Measurements from ENCODE around the gene ZNF697. TPM values are rescaled to one million over a fixed set of nuclear protein-coding genes. Genes with fewer than 3 reads are reported as not detected.

ZNF697 gene
- total RNA-seq, 1 experiment from 2014 or later, result 4.1 TPM

GRCh38 chr1:119631433-119632102, 16.5 kb downstream of the ZNF697 start:
- intact Hi-C loops (cut with micrococcal nuclease; ENCODE audit: unreplicated experiment), result no loop called here
- H3K4me3 ChIP-seq, result no peak overlapping the region
- CTCF ChIA-PET, result no interaction called here
- no peaks in the 10 kb centered on the region for H3K27me3 ChIP-seq (ENCODE audit: insufficient read depth, low read depth)
- no peak for DNase-seq
- H3K4me2 ChIP-seq, result no peak overlapping the region
- H2AFZ ChIP-seq, result no peak overlapping the region
- POLR2A ChIA-PET (ENCODE audit: unreplicated experiment), result no interaction called here
- H3K9me2 ChIP-seq (ENCODE audit: insufficient read depth), result no peaks in the 10 kb centered on the region
- H3K36me3 ChIP-seq (ENCODE audit: low read depth), result no peaks in the 10 kb centered on the region
- H3K79me2 ChIP-seq (ENCODE audit: low read depth), result no peaks in the 10 kb centered on the region
- H3K27ac ChIP-seq, result no peak overlapping the region
- no peaks in the 10 kb centered on the region for H3F3A ChIP-seq (ENCODE audit: insufficient read depth, low read depth)
- H3K4me1 ChIP-seq (replicated peaks; ENCODE audit: insufficient read depth), result no peaks in the 10 kb centered on the region
- no peaks in the 10 kb centered on the region for H4K20me1 ChIP-seq (ENCODE audit: insufficient read depth)
- BruUV-seq (replicated peaks), result no TSS peak
- no peaks in the 10 kb centered on the region for H3K9me3 ChIP-seq (ENCODE audit: insufficient read depth, low read depth)
- TF ChIP-seq, protein P1, sequence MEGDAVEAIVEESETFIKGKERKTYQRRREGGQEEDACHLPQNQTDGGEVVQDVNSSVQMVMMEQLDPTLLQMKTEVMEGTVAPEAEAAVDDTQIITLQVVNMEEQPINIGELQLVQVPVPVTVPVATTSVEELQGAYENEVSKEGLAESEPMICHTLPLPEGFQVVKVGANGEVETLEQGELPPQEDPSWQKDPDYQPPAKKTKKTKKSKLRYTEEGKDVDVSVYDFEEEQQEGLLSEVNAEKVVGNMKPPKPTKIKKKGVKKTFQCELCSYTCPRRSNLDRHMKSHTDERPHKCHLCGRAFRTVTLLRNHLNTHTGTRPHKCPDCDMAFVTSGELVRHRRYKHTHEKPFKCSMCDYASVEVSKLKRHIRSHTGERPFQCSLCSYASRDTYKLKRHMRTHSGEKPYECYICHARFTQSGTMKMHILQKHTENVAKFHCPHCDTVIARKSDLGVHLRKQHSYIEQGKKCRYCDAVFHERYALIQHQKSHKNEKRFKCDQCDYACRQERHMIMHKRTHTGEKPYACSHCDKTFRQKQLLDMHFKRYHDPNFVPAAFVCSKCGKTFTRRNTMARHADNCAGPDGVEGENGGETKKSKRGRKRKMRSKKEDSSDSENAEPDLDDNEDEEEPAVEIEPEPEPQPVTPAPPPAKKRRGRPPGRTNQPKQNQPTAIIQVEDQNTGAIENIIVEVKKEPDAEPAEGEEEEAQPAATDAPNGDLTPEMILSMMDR (conservative IDR thresholded peaks at IDR 0.05), result no peak
- TF ChIP-seq EZH2 (IDR thresholded peaks at IDR 0.05; ENCODE audit: low read depth), result no peak

GRCh38 chr1:119631086-119631432, 17.0 kb downstream of the ZNF697 start:
- H3K79me2 ChIP-seq (ENCODE audit: low read depth), result no peaks in the 10 kb centered on the region

DNA sequence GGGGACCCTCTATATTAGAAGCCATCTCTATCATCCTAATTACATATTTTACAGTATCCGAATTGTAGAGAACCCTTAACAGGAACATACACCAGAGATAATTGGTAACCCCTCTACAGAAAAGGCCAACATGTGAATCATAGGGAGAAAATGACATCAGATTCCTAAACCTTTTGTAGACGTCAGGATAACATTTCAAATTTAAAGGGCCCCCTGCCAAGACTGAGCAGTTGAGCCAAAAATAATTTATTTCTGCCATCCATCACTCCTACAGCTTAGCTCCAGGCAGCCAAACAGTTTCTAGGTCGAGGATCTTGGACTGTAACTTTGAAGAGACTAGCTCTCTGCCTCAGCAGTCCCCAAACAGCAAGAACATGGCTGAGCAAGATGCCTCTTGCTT, 21.2 kb downstream of the ZNF697 start:
- POLR2A ChIA-PET (ENCODE audit: unreplicated experiment), result no interaction called here
- Histone ChIP-seq H3K79me2 (ENCODE audit: low read depth) (no peaks in the 10 kb centered on the region), H3K27me3 (ENCODE audit: insufficient read depth, low read depth) (no peaks in the 10 kb centered on the region), H4K20me1 (ENCODE audit: insufficient read depth) (no peaks in the 10 kb centered on the region), H3K9me3 (ENCODE audit: insufficient read depth, low read depth) (no peaks in the 10 kb centered on the region), H3F3A (ENCODE audit: insufficient read depth, low read depth) (no peaks in the 10 kb centered on the region), H3K4me2 (no peak overlapping the region), H3K4me1 (replicated peaks; ENCODE audit: insufficient read depth) (no peaks in the 10 kb centered on the region), H3K4me3 (no peak overlapping the region), H3K27ac (no peak overlapping the region), H2AFZ (no peak overlapping the region), H3K9me2 (ENCODE audit: insufficient read depth) (no peaks in the 10 kb centered on the region), H3K36me3 (ENCODE audit: low read depth) (no peaks in the 10 kb centered on the region)
- TF ChIP-seq, protein P1 (conservative IDR thresholded peaks at IDR 0.05), result no peak
- TF ChIP-seq EZH2 (IDR thresholded peaks at IDR 0.05; ENCODE audit: low read depth), result no peak
- intact Hi-C loops (cut with micrococcal nuclease; ENCODE audit: unreplicated experiment), result no loop called here
- BruUV-seq (replicated peaks), result no TSS peak
- no peak for DNase-seq
- CTCF ChIA-PET, result interaction anchor here (0.7 kb wide), 1 partner anchor 27 kb away, joined by 3 read pairs; no protein-coding TSS in a partner anchor

More at GRCh38 chr1:119631086-119631432, 17.0 kb downstream of the ZNF697 start:
- Histone ChIP-seq H3K27me3 (ENCODE audit: insufficient read depth, low read depth) (no peaks in the 10 kb centered on the region), H3F3A (ENCODE audit: insufficient read depth, low read depth) (no peaks in the 10 kb centered on the region), H3K4me1 (replicated peaks; ENCODE audit: insufficient read depth) (no peaks in the 10 kb centered on the region), H3K9me2 (ENCODE audit: insufficient read depth) (no peaks in the 10 kb centered on the region), H3K4me3 (no peak overlapping the region), H3K36me3 (ENCODE audit: low read depth) (no peaks in the 10 kb centered on the region), H3K27ac (no peak overlapping the region), H3K4me2 (no peak overlapping the region), H4K20me1 (ENCODE audit: insufficient read depth) (no peaks in the 10 kb centered on the region), H3K9me3 (ENCODE audit: insufficient read depth, low read depth) (no peaks in the 10 kb centered on the region), H2AFZ (no peak overlapping the region)
- ChIA-PET POLR2A (ENCODE audit: unreplicated experiment) (no interaction called here), CTCF (no interaction called here)
- no TSS peak for BruUV-seq (replicated peaks)
- no peak for TF ChIP-seq EZH2 (IDR thresholded peaks at IDR 0.05; ENCODE audit: low read depth)
- TF ChIP-seq, protein P1 (conservative IDR thresholded peaks at IDR 0.05), result no peak
- intact Hi-C loops (cut with micrococcal nuclease; ENCODE audit: unreplicated experiment), result no loop called here
- no peak for DNase-seq
